GM18507 (cell line): ENCODE data around the gene RRBP1.

ENCODE experiments used
- DNase-seq: peaks from one replicate; pipeline ENCODE4 v3.0.0; 2011; ENCODE audit warnings: low read depth; ENCODE audit not compliant: insufficient read length; ENCODE audit errors: extremely low spot score
- FAIRE-seq: peaks from 2 replicates; lab custom pipeline; 2011; peaks lifted over from hg19 to GRCh38; lab: Jason Lieb, UNC

Gene RRBP1

DNA sequence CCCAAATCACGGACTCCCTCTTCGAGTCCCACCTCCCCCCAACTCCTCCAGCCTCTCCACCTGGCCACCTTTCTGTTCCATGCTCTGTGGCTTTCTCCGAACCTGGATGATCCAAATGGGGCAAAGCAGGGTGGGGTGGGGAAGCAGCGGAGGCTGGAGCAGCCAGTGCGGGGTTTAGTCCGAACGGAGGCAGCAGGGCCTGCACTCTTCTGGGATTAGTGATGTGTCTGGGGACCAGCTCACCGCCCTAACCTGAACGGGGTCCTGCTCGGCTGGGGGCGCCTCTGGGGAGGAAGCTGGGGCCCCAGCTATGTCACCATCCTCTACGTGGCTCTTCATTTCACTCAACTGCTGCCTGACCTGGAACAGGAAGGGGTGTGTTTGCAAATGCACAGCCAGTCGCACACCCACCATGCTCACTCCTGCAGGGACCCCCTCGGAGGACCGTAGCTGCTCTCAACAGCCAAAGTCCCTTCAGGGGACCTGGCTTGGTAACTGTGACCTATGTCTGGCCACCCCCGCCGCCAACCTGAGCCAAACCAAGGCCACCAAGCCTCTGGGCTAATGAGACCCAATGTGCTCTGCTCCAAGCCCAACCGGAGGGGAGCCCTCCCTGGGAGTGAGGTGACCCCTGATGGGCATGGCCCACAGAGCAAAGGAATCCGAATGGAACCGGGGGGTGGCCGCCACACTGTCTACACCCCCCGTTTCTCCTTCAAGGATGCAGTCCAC, 65.4 kb downstream of the RRBP1 start:
- DNase-seq (no peak), FAIRE-seq (no peak)

DNA sequence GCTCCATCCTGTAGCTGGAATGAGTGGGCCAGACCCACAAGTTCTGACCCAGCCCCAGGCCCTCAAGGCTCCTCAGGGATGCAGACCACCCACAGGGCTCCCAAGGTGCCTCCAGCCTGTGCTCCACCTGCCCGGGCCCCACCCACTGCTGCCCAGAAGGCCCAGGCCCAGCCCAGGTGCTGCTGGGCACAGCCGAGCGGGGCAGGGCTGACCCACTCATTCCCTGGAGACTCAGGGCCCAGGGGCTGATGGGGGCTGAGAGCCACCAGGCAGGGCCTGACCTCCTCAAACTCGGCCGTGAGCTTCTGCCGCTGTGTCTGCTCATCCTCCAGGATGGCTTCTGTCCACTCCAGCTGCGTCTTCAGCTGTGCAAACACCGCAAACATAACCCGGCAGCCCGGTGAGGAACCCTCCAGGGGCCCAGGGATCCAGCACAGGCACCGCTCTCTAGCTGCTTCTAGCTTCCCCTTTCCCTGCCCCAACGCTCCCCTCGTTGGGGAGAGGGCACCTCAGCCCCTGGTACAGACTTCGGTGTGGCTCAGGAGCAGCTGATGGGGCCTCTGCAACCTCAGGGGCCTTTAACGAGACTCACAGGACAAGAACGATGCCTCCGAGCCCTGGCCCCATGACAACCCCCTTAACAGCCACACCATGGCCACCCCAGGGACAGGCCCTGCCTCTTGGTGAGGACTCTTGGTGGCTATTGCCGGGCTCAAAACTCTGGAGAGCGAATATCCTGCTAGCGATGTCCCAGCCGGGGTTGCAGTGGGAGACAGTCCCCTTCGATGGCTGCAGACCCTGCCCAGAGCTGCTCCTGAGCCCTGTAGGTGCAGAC, 66.2 kb downstream of the RRBP1 start:
- no peak for DNase-seq
- FAIRE-seq, result no peak

- DNase-seq (no peak), FAIRE-seq (no peak)
Observed at GRCh38 chr20:17614812-17615644, 67.0 kb downstream of the RRBP1 start.

GRCh38 chr20:17614176-17614811, 67.7 kb downstream of the RRBP1 start:
- DNase-seq (no peak), FAIRE-seq (no peak)

DNA sequence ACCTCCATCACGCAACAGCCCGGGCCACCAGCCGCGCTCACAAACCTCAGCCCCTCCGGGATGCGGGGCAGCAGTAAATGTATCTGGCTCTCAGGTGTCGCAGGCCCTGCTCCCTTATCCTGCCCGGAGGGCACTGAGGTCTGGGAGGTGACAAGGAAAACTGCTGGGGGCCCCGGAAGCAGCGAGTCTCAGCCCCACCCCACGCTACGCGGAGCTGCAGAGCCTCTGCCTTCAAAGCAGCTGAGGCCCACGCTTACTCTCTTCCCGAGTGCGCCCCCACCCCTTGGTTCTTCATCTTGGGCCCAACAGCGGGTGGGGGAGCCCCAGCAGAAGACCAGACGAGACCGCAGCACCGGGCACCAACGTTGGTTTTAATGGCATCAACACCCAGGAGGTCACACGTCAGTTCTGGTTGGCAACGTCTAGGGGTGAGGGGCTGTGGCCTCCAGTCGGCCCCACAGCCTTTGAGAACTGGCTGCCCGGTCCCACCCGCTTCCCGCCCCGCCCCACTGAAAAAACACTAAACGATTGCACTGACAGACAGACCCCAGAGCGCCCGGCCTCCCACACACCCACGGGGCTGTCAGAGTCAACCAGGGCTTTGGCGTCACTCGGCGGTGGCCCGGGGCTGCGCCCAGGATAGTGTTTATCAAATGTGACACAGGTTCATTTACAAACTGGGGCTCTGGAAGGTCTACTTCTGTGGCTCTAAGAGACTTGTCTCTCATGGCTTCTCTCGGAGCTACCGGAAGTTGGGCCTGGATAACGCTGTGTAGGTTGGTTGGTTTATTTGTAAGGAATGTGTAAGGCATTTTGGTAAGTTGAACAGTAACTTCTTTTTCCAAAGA, 68.5 kb downstream of the RRBP1 start:
- no peak for FAIRE-seq
- DNase-seq, result no peak

GRCh38 chr20:17612992-17613327, 69.1 kb downstream of the RRBP1 start:
- DNase-seq (no peak), FAIRE-seq (no peak)

GRCh38 chr20:17612287-17612991, 69.6 kb downstream of the RRBP1 start:
- DNase-seq, result no peak
- no peak for FAIRE-seq

DNA sequence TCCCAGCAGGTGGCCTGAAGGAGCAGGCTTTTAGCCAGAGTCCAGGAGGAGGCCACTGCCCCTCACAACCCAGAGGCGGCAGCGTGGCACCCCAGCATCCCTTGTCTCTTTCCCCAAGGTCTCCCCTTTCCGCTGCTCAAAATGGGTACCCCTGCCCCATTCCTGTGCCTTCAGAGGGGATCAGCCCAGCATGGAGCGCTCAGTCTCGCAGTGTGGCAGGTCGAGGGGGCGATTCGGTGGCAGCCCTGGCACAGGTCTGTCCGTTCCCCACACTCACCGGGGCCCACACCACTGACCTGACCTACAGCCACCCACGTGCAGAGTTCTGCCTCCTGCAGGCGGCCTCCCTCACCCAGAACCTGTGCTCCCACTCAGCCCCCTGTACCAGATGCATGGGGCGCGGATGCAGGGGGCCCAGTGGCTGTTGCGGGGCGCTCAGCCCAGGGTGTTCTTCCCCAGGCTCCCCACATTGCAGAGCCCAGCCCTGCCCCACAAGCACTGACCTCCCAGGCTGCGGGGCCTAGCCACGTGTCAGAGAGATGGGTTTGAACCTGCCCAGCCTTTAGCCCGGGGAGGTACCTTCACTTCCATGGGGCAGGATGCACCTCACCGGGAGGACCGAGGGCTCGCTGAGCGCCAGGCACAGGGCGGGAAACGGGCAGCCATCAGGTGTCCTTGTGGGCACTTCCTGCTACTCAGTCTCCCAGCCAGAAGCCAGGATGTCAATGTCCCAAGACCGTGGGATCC, 70.3 kb downstream of the RRBP1 start:
- DNase-seq, result no peak
- no peak for FAIRE-seq

DNA sequence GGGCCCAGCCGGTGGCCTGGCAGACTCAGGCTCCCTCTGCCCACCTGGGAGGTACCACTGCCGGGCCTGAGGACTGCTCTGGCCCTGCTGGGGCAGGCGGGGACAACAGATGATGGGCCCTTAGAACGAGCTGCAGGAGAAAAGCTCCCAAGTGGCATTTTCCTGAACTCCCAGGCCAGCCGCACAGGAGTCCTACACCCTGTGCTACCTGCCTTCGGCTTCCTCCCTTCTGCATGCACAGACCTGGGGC, 70.8 kb downstream of the RRBP1 start:
- no peak for DNase-seq
- no peak for FAIRE-seq

GRCh38 chr20:17610566-17611289, 71.3 kb downstream of the RRBP1 start:
- DNase-seq, result no peak
- no peak for FAIRE-seq

DNA sequence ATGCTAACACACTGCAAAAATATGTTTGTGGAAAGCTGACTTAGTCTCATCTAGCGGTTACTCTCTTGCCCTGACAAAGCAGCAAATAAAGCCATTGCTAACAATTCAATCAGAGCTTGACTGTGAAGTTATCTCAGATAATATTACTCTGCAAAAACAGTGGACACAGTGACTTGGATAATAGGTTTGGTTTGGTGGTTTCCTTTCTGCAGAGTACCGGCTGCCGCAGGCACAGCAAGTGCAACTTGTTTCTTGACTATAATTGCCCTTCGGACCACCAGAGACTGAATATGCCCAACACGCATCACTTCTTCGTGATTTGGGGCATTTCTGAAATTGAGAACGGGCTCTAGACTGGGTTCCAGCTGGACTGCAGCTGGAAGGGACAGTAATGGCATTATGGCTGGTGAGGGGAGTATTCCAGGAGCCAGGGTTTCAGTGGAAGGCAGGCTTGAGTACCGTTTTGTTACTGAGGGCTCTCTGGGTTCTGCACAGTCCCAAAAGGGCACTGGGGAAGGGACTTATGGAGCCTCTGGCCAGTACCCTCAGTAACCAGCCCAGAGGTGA, 72.1 kb downstream of the RRBP1 start:
- DNase-seq, result no peak
- FAIRE-seq, result no peak

GRCh38 chr20:17608701-17609497, 73.1 kb downstream of the RRBP1 start:
- FAIRE-seq (no peak), DNase-seq (no peak)

DNA sequence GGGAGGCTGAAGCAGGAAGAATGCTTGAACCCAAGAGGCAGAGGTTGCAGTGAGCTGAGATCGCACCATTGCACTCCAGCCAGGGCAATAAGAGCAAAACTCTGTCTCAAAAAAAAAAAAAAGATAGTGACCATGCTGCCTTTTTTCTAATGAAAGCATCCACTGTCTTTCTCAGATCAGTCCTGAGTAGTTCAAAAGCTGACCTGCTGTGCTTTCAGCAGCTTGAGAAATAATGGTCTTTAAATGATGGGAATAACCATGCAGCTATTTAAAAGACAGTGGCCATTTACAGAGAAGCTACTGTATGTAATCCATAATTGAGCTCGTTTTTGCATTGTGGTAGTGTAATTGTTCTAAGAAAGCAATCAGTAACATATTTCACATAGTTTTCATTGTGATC, 76.0 kb downstream of the RRBP1 start:
- no peak for FAIRE-seq
- no peak for DNase-seq

DNA sequence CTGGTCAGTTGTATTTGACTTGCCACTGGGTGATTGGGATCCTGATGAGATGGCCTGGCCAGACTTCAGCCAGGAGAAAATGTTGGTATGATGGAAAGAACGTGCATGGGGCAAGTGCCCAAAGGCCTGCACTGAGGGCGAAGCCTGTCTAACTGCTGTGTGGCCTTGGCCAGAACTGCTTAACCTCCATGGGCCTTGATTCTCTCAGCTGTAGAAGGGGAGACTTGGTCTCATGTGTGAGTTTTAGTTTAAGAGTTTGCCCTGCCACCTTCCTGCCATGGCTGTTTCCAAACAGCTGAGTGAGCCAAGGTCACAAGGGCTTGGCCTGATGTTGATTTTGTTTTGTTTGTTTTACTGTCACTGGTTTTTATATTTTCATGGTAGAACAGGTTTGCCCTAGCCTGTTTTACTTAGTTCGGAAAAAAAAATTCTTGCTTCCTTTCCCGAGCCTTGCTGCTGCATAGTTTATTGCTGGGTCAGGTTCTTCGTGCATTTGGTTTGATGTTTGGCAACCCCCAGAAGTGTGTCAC, 76.8 kb downstream of the RRBP1 start:
- FAIRE-seq (no peak), DNase-seq (no peak)

DNA sequence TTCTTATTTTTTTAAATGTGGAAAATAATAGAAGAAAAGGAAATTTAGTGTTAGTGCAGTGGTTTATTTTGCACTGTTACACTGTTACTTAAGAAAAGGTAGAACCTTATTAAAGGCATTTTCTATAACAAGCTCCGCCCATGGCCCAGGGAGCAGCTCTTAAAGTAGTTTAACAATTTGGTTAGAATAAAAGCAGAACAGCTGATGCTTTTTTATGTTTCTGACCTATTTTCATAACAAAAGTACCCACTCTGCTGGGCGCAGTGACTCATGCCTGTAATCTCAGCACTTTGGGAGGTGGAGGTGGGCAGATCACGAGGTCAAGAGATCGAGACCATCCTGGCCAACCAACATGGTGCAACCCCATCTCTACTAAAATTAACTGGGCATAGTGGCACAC, 79.5 kb downstream of the RRBP1 start:
- DNase-seq (no peak), FAIRE-seq (no peak)

- DNase-seq (no peak), FAIRE-seq (no peak)
Observed at GRCh38 chr20:17601957-17602356, 80.1 kb downstream of the RRBP1 start.
